Progenitor cell of endocrine pancreas (in vitro differentiated cells): ENCODE data around the gene DVL1. TPM values are rescaled to one million over a fixed set of nuclear protein-coding genes. Genes with fewer than 3 reads are reported as not detected.

Experiments used
- DNase-seq: peaks from one replicate; pipeline ENCODE4 v3.0.0; 2021; ENCODE audit warnings: low spot score; ENCODE audit not compliant: unreplicated experiment
- H3K27ac Mint-ChIP-seq: 2 replicates; pipeline ENCODE4 v1.8.0; 2021; ENCODE audit warnings: mild to moderate bottlenecking, moderate library complexity, mixed read lengths
- H3K27me3 Mint-ChIP-seq: 2 replicates; pipeline ENCODE4 v1.8.0; 2021; ENCODE audit warnings: mixed read lengths
- H3K36me3 Mint-ChIP-seq: 2 replicates; pipeline ENCODE4 v1.8.0; 2022; ENCODE audit warnings: mixed read lengths; ENCODE audit not compliant: insufficient read depth
- H3K4me1 Mint-ChIP-seq: 2 replicates; pipeline ENCODE4 v1.8.0; 2021; ENCODE audit warnings: low read depth, mixed read lengths
- H3K4me3 Mint-ChIP-seq: 2 replicates; pipeline ENCODE4 v1.8.0; 2021; ENCODE audit warnings: low read depth, mild to moderate bottlenecking, moderate library complexity, mixed read lengths
- H3K9me3 Mint-ChIP-seq: 2 replicates; pipeline ENCODE4 v1.8.0; 2021; ENCODE audit warnings: low read depth, mixed read lengths
- total RNA-seq: library from RNA; stranded (reverse); gene quantifications from 2 replicates; pipeline ENCODE4 v1.2.1, GENCODE V29; 2021
- TF ChIP-seq, protein P1 (sequence below): fragments of 200-600 bp; sonication (generic); IDR thresholded peaks from one replicate; pipeline ENCODE4 v1.5.0; 2021; ENCODE audit warnings: antibody characterized with exemption, mild to moderate bottlenecking; ENCODE audit not compliant: unreplicated experiment

Gene DVL1
- total RNA-seq, 1 donor from 2014 or later, result 60.1 TPM

DNA sequence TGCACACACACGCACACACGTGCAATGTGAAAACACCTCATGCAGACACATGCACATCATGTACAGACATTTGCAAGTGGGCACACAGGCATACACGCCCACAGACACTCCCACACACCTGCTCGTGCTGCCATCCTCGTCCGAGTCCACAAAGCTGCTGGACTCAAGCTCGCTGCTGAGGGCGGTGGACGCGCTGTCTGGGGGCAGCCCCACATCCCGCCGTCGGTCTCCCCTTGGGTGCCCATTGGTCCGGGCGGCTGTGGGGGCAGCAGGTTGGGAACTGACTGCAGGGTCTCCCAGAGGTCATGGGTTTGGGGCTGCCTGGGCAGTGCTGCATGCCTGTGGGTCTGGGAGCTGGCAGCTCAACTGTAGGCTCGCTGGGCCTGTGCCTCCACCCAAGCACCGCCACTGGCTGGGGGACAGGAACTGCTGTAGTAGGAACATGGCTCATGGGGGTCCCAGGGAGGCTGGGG is 7.6 kb downstream of the DVL1 start:
- Mint-ChIP-seq H3K36me3 (peaks cover 9% of the 10 kb centered on the region), H3K4me1 (no peaks in the 10 kb centered on the region), H3K27me3 (no peaks in the 10 kb centered on the region), H3K4me3 (no peak overlapping the region), H3K9me3 (no peaks in the 10 kb centered on the region), H3K27ac (no peak overlapping the region)
- no peak for DNase-seq
- TF ChIP-seq, protein P1, sequence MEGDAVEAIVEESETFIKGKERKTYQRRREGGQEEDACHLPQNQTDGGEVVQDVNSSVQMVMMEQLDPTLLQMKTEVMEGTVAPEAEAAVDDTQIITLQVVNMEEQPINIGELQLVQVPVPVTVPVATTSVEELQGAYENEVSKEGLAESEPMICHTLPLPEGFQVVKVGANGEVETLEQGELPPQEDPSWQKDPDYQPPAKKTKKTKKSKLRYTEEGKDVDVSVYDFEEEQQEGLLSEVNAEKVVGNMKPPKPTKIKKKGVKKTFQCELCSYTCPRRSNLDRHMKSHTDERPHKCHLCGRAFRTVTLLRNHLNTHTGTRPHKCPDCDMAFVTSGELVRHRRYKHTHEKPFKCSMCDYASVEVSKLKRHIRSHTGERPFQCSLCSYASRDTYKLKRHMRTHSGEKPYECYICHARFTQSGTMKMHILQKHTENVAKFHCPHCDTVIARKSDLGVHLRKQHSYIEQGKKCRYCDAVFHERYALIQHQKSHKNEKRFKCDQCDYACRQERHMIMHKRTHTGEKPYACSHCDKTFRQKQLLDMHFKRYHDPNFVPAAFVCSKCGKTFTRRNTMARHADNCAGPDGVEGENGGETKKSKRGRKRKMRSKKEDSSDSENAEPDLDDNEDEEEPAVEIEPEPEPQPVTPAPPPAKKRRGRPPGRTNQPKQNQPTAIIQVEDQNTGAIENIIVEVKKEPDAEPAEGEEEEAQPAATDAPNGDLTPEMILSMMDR, result no peak

DNA sequence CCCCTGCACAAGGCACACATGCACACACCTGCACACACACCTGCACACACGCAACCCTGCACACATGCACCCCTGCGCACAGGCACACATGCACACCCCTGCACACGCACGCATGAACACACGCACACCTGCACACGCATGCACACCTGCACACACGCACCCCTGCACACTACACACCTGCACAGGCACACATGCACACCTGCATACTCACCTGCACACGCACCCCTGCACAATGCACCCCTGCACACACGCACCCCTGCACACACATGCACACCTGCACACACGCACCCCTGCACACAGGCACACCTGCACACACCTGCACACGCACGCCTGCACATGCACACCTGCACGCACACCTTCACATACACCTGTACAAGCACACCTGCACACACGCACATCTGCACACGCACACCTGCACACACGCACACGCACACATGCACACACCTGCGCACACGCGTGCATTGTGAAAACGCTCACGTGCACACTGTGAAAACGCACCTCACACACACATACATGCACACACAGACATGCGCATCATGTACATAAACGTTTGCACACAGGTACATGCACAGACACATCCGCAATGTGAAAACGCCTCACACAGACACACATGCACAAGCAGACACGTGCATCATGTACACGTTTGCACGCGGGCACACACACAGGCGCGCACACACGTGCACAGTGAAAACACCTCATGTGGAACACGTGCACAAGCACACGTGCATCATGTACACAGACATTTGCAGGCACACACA is 8.2 kb downstream of the DVL1 start:
- peaks cover 9% of the 10 kb centered on the region for H3K36me3 Mint-ChIP-seq
- no peaks in the 10 kb centered on the region for H3K27me3 Mint-ChIP-seq

DNA sequence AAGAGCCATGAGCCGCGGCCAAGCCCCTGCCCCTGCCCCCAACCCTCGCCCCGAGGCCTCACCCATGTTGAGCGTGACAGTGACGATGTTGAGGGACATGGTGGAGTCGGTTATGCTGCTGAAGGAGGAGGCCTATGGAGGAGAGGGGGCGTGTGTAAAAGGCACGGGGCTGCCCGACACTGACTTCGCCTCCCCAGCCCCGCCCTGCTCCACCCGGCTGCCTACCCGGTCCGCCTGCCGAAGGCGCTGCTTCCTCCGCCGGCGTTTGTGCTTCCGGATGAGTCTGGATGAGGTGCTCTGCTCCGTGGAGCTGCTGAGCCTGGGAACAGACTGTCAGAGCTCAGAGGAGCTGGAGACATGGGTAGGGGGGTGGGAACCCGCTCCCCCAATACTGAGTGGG is 9.0 kb downstream of the DVL1 start:
- Mint-ChIP-seq H3K9me3 (no peaks in the 10 kb centered on the region), H3K36me3 (peaks cover 9% of the 10 kb centered on the region), H3K27ac (no peak overlapping the region), H3K4me1 (no peaks in the 10 kb centered on the region), H3K27me3 (no peaks in the 10 kb centered on the region), H3K4me3 (no peak overlapping the region)
- TF ChIP-seq, protein P1, result no peak
- no peak for DNase-seq

More for the DNA sequence above, 8.2 kb downstream of the DVL1 start:
- DNase-seq, result no peak
- Mint-ChIP-seq H3K4me1 (no peaks in the 10 kb centered on the region), H3K27ac (no peak overlapping the region), H3K4me3 (no peak overlapping the region), H3K9me3 (no peaks in the 10 kb centered on the region)
- TF ChIP-seq, protein P1, result no peak

DNA sequence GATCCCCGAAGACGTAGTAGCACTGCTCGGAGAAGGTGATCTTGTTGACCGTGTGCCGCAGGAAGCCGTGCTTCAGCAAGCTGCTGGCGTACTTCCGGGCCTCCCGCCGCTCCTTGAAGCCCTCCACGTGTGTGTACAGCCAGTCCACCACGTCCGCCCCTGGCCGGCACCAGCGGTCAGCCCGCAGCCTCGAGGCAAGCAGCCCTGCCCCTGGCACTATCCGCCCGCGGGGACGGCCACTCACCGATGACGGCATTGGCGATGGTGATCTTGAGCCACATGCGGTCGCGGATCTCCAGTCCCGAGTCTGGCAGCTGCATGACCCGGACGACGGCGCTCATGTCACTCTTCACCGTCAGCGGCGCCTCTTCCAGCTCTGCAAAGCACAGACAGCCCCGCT is 10.9 kb downstream of the DVL1 start:
- H3K9me3 Mint-ChIP-seq, result no peaks in the 10 kb centered on the region
- H3K4me1 Mint-ChIP-seq, result no peaks in the 10 kb centered on the region
- peaks cover 9% of the 10 kb centered on the region for H3K36me3 Mint-ChIP-seq
- no peak overlapping the region for H3K4me3 Mint-ChIP-seq
- DNase-seq, result no peak
- H3K27me3 Mint-ChIP-seq, result no peaks in the 10 kb centered on the region
- no peak overlapping the region for H3K27ac Mint-ChIP-seq
- TF ChIP-seq, protein P1, result no peak

DNA sequence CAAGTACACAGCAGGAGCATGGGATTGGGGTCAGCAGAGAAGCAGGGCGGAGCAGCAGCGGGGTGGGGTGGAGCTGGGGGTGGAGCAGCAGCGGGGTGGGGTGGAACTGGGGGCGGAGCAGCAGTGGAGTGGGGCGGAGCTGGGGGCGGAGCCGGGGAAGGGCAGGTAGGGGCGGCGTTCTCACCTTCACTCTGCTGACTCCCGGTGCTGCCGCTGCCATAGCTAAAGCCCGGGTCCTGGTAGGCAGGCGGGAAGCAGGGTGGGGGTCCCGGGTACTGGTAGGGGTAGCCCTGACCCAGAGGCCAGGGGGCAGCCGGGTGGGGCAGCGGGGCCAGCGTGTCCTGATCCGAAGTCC is 11.4 kb downstream of the DVL1 start:
- H3K27me3 Mint-ChIP-seq, result no peaks in the 10 kb centered on the region
- no peaks in the 10 kb centered on the region for H3K9me3 Mint-ChIP-seq
- H3K36me3 Mint-ChIP-seq, result peaks cover 9% of the 10 kb centered on the region
- H3K4me1 Mint-ChIP-seq, result no peaks in the 10 kb centered on the region
- no peak overlapping the region for H3K4me3 Mint-ChIP-seq
- TF ChIP-seq, protein P1, result no peak
- no peak for DNase-seq
- H3K27ac Mint-ChIP-seq, result no peak overlapping the region
